GM04503 (cell line): ENCODE results near the gene CARD9.
"Not testable (repeated sequence)": the region's sequence is repeated elsewhere in the genome, so short reads cannot be mapped to it uniquely, and the experiment has no call there.

Source experiments
- DNase-seq: peaks from one replicate; pipeline ENCODE4 v3.0.0-alpha.2; 2012; ENCODE audit warnings: low read depth

The CARD9 gene

GRCh38 chr9:136322756-136323330 lies 50.6 kb downstream of the CARD9 start:
- no peak for DNase-seq

GRCh38 chr9:136321561-136321960 lies 51.9 kb downstream of the CARD9 start:
- no peak for DNase-seq

- DNase-seq = not testable (repeated sequence)
These were observed 52.5 kb downstream of the CARD9 start for GRCh38 chr9:136320972-136321371.

GRCh38 chr9:136319955-136320354 lies 53.5 kb downstream of the CARD9 start:
- not testable (repeated sequence) for DNase-seq

- DNase-seq = not testable (repeated sequence)
These were observed 54.2 kb downstream of the CARD9 start for GRCh38 chr9:136319244-136319643.

- no peak for DNase-seq
These were observed 54.7 kb downstream of the CARD9 start for GRCh38 chr9:136318776-136319241.

- no peak for DNase-seq
These were observed 55.2 kb downstream of the CARD9 start for GRCh38 chr9:136318111-136318775.

- no peak for DNase-seq
These were observed 55.8 kb downstream of the CARD9 start for GRCh38 chr9:136317695-136318094.

- no peak for DNase-seq
These were observed 56.4 kb downstream of the CARD9 start for GRCh38 chr9:136316896-136317676.

- DNase-seq = no peak
These were observed 57.2 kb downstream of the CARD9 start for GRCh38 chr9:136316271-136316751.

- DNase-seq = no peak
These were observed 58.5 kb downstream of the CARD9 start for GRCh38 chr9:136314944-136315343.

- no peak for DNase-seq
These were observed 59.4 kb downstream of the CARD9 start for GRCh38 chr9:136314056-136314416.
